IMR-90 (cell line): ENCODE measurements around the gene GNAI2.

Experiments
- BHLHE40 ChIP-seq: fragments of 150-350 bp; IDR thresholded peaks from 2 replicates; pipeline ENCODE4 v1.6.1; 2016; ENCODE audit warnings: mild to moderate bottlenecking, low read depth, low read length
- POLR2A ChIP-seq: IDR thresholded peaks from 2 replicates; pipeline ENCODE4 v1.6.1; 2012; ENCODE audit warnings: mild to moderate bottlenecking, low read depth, low read length
- RAD21 ChIP-seq: IDR thresholded peaks from 2 replicates; pipeline ENCODE4 v1.6.1; 2012; ENCODE audit warnings: low read length, improper control_type of control experiment
- RFX5 ChIP-seq: IDR thresholded peaks from 2 replicates; pipeline ENCODE4 v1.8.0; 2012; ENCODE audit warnings: low read depth, mild to moderate bottlenecking, low read length, moderate library complexity
- SMC3 ChIP-seq: fragments of 150-350 bp; IDR thresholded peaks from 2 replicates; pipeline ENCODE4 v1.6.1; 2016; ENCODE audit warnings: low read depth, mild to moderate bottlenecking, antibody characterized with exemption, low read length, moderate library complexity
- TF ChIP-seq, protein P1 (sequence below): conservative IDR thresholded peaks from 2 replicates; pipeline ENCODE4 v1.5.1; 2012; ENCODE audit warnings: mild to moderate bottlenecking, low read depth, low read length, improper control_type of control experiment
- TF ChIP-seq, protein P2 (sequence below): fragments of 150-350 bp; IDR thresholded peaks from 2 replicates; pipeline ENCODE4 v1.6.1; 2017; ENCODE audit warnings: mild to moderate bottlenecking, antibody characterized with exemption, low read length, low read depth

DNA sequence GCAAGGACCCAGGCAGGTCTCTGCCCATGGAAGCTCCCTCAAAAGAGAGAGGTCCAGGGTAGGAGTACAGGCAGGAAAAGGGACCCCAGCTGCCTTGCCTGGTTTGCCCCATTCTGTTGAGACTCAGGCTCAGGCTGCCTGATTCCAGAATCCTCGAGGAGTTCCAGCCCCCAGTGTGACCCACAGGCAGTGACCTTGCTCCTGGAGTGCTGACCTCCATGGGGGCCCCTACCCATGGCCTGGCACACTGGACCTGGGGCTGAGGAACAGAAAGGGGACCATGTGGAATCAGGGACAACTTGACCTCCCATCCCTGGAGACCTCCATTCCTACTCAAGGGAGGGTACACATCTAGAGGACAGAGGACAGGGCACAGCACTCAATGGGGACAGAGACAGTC is 29.6 kb downstream of the GNAI2 start:
- TF ChIP-seq, protein P1, sequence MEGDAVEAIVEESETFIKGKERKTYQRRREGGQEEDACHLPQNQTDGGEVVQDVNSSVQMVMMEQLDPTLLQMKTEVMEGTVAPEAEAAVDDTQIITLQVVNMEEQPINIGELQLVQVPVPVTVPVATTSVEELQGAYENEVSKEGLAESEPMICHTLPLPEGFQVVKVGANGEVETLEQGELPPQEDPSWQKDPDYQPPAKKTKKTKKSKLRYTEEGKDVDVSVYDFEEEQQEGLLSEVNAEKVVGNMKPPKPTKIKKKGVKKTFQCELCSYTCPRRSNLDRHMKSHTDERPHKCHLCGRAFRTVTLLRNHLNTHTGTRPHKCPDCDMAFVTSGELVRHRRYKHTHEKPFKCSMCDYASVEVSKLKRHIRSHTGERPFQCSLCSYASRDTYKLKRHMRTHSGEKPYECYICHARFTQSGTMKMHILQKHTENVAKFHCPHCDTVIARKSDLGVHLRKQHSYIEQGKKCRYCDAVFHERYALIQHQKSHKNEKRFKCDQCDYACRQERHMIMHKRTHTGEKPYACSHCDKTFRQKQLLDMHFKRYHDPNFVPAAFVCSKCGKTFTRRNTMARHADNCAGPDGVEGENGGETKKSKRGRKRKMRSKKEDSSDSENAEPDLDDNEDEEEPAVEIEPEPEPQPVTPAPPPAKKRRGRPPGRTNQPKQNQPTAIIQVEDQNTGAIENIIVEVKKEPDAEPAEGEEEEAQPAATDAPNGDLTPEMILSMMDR = no peak
- no peak for TF ChIP-seq POLR2A
- TF ChIP-seq, protein P2, sequence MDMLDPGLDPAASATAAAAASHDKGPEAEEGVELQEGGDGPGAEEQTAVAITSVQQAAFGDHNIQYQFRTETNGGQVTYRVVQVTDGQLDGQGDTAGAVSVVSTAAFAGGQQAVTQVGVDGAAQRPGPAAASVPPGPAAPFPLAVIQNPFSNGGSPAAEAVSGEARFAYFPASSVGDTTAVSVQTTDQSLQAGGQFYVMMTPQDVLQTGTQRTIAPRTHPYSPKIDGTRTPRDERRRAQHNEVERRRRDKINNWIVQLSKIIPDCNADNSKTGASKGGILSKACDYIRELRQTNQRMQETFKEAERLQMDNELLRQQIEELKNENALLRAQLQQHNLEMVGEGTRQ = no peak
- TF ChIP-seq RAD21 = no peak
- TF ChIP-seq SMC3 = no peak
- no peak for TF ChIP-seq BHLHE40
- no peak for TF ChIP-seq RFX5
